ENCODE measurements around the gene CBY3.

GRCh38 chr5:179698935-179699615 is 18.2 kb upstream of the CBY3 start, which contains the start of gene CANX:
- TF ChIP-seq GABPA (IDR thresholded peaks at IDR 0.05; ENCODE audit: low read depth): no peak
- no peak for TF ChIP-seq NFIC (IDR thresholded peaks at IDR 0.05; ENCODE audit: borderline replicate concordance)
- TF ChIP-seq, protein P1, sequence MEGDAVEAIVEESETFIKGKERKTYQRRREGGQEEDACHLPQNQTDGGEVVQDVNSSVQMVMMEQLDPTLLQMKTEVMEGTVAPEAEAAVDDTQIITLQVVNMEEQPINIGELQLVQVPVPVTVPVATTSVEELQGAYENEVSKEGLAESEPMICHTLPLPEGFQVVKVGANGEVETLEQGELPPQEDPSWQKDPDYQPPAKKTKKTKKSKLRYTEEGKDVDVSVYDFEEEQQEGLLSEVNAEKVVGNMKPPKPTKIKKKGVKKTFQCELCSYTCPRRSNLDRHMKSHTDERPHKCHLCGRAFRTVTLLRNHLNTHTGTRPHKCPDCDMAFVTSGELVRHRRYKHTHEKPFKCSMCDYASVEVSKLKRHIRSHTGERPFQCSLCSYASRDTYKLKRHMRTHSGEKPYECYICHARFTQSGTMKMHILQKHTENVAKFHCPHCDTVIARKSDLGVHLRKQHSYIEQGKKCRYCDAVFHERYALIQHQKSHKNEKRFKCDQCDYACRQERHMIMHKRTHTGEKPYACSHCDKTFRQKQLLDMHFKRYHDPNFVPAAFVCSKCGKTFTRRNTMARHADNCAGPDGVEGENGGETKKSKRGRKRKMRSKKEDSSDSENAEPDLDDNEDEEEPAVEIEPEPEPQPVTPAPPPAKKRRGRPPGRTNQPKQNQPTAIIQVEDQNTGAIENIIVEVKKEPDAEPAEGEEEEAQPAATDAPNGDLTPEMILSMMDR (IDR thresholded peaks at IDR 0.05): no peak
- peak; percentile 3; the same call in 1 of the 2 replicates for TF ChIP-seq POLR2AphosphoS5 (IDR thresholded peaks at IDR 0.05; ENCODE audit: low read depth, low read length)
- TF ChIP-seq JUND (IDR thresholded peaks at IDR 0.05): no peak
- no peak for TF ChIP-seq IRF3 (IDR thresholded peaks at IDR 0.05; ENCODE audit: low read depth, low read length)
- no peak for TF ChIP-seq ZBTB33 (IDR thresholded peaks at IDR 0.05; ENCODE audit: borderline replicate concordance, low read depth)
- no peak for TF ChIP-seq RXRA (IDR thresholded peaks at IDR 0.05; ENCODE audit: borderline replicate concordance, low read depth)
- no peak for TF ChIP-seq NRF1 (IDR thresholded peaks at IDR 0.05; ENCODE audit: low read depth, low read length)
- no peak for TF ChIP-seq EZH2phosphoT487 (IDR thresholded peaks at IDR 0.05; ENCODE audit: borderline replicate concordance, low read depth)
- no peak for TF ChIP-seq ELF1 (IDR thresholded peaks at IDR 0.05)
- no peak for TF ChIP-seq YY1 (IDR thresholded peaks at IDR 0.05; ENCODE audit: low read depth)
- TF ChIP-seq RFX5 (IDR thresholded peaks at IDR 0.05; ENCODE audit: low read length): no peak
- peak; percentile 91 for TF ChIP-seq MXI1 (IDR thresholded peaks at IDR 0.05; ENCODE audit: low read depth, low read length)
